ENCODE data around the gene SMIM41. TPM values are rescaled to one million over a fixed set of nuclear protein-coding genes. Genes with fewer than 3 reads are reported as not detected.

The SMIM41 gene
- total RNA-seq, 1 experiment from 2014 or later, result not detected

DNA sequence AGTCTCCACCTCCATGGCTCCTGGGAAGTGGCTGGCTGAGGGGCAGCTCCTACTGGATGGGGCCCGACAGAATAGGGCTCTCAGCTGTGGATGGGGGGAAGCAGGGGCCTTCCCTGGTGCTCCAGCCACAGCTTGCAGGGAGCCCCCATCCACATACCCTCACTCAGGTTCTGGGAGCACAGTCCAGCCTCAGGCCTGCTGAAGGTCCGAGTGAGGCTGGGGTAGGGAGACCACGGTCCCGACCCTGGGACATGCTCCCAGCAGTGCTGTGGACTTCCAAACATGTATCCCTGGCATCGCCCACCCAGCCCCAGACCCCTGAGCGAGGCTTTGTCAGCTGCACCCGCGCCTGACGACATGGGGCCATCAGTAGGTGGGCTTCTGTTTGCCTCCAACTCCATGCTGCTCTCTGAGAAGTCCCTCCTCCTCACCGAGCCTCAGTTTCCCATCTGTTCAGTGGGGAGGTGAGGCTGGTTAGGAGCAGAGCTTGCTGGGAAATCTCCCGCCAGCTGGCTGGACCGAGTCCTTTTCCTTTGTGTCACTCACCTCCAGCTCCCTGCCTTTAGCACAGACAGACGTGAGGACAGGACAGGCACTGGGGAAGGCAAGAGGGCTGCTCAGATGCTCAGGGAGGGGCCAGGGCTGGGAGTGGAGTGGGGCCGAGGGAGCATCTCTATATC, 18.9 kb upstream of the SMIM41 start:
- no peak for DNase-seq
- H3K27me3 Mint-ChIP-seq (ENCODE audit: insufficient read depth, unreplicated experiment), result no peaks in the 10 kb centered on the region
- intact Hi-C loops (cut with micrococcal nuclease; ENCODE audit: unreplicated experiment), result no loop called here
- POLR2A ChIA-PET, result interaction anchor here (1.1 to 2.3 kb wide), 3 partner anchors 9 to 28 kb away, joined by 3 to 7 read pairs (median 7); partner anchors contain the start of gene NR4A1
- no peaks in the 10 kb centered on the region for H3K9me3 ChIP-seq
- H3K36me3 ChIP-seq (ENCODE audit: control insufficient read depth, insufficient read depth, low read length), result no peaks in the 10 kb centered on the region
- no peaks in the 10 kb centered on the region for H3K27me3 ChIP-seq (replicated peaks; ENCODE audit: control insufficient read depth, insufficient read depth, low read length)
- BruUV-seq (replicated peaks), result no TSS peak
- CTCF ChIA-PET, result interaction anchor here (0.5 to 3.5 kb wide), 2 partner anchors 35 to 141 kb away, joined by 4 to 18 read pairs; no protein-coding TSS in a partner anchor
- no peak overlapping the region for H3K27ac Mint-ChIP-seq (ENCODE audit: unreplicated experiment)
- no peaks in the 10 kb centered on the region for H3K9me3 Mint-ChIP-seq (ENCODE audit: unreplicated experiment)
- no peak overlapping the region for H3K4me3 Mint-ChIP-seq (ENCODE audit: unreplicated experiment)
- H3K36me3 Mint-ChIP-seq (ENCODE audit: insufficient read depth, unreplicated experiment), result no peaks in the 10 kb centered on the region
- no peaks in the 10 kb centered on the region for H3K4me1 ChIP-seq
- H3K4me1 Mint-ChIP-seq (ENCODE audit: low read depth, unreplicated experiment), result no peaks in the 10 kb centered on the region
- no peak overlapping the region for H3K4me3 ChIP-seq (ENCODE audit: low read depth, low read length)
- TF ChIP-seq, protein P1, sequence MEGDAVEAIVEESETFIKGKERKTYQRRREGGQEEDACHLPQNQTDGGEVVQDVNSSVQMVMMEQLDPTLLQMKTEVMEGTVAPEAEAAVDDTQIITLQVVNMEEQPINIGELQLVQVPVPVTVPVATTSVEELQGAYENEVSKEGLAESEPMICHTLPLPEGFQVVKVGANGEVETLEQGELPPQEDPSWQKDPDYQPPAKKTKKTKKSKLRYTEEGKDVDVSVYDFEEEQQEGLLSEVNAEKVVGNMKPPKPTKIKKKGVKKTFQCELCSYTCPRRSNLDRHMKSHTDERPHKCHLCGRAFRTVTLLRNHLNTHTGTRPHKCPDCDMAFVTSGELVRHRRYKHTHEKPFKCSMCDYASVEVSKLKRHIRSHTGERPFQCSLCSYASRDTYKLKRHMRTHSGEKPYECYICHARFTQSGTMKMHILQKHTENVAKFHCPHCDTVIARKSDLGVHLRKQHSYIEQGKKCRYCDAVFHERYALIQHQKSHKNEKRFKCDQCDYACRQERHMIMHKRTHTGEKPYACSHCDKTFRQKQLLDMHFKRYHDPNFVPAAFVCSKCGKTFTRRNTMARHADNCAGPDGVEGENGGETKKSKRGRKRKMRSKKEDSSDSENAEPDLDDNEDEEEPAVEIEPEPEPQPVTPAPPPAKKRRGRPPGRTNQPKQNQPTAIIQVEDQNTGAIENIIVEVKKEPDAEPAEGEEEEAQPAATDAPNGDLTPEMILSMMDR (IDR thresholded peaks at IDR 0.05; ENCODE audit: insufficient read depth in 1 of 2, low read depth in 1 of 2, low read length in 1 of 2, severe bottlenecking in 1 of 2, unreplicated experiment in 1 of 2), result no peak

DNA sequence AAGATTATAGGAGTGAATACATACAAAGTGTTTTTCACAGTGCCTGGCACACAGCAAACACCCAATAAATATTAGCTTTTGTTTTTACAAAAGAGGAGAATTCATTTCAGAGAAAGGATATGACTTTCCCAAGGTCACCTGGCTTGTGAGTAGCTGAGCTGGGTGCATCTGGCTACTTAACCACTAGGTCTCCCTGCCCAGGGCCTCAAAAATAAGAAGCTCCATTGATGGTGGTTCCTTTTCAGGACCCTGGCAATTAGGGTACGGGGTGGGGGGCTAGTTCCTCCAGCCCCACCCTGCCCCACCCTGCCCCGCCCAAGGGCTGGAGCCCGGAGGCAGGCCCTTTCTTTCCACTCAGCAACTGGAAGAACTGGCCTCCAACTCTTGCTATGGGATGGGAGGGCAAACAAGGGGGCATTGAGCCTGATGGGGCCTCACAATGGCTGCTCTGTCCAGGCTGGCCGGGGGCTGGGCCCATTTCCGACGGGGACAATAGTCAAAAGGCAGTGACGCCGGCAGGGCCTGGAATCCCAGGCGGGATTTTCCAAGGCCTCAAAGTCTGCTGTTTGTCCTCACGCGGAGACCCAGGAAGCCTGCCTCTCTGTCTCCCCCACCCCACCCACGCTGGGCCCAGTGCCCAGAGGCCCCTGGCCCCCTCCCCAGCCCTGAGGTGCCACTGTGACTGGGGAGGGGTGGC, 17.9 kb upstream of the SMIM41 start:
- Mint-ChIP-seq H3K27me3 (ENCODE audit: insufficient read depth, unreplicated experiment) (no peaks in the 10 kb centered on the region), H3K4me3 (ENCODE audit: unreplicated experiment) (no peak overlapping the region), H3K36me3 (ENCODE audit: insufficient read depth, unreplicated experiment) (no peaks in the 10 kb centered on the region), H3K4me1 (ENCODE audit: low read depth, unreplicated experiment) (no peaks in the 10 kb centered on the region), H3K9me3 (ENCODE audit: unreplicated experiment) (no peaks in the 10 kb centered on the region), H3K27ac (ENCODE audit: unreplicated experiment) (no peak overlapping the region)
- Histone ChIP-seq H3K9me3 (no peaks in the 10 kb centered on the region), H3K27me3 (replicated peaks; ENCODE audit: control insufficient read depth, insufficient read depth, low read length) (no peaks in the 10 kb centered on the region), H3K4me1 (no peaks in the 10 kb centered on the region), H3K4me3 (ENCODE audit: low read depth, low read length) (no peak overlapping the region), H3K36me3 (ENCODE audit: control insufficient read depth, insufficient read depth, low read length) (no peaks in the 10 kb centered on the region)
- no TSS peak for BruUV-seq (replicated peaks)
- POLR2A ChIA-PET, result interaction anchor here (1.7 to 2.3 kb wide), 2 partner anchors 10 to 29 kb away, joined by 7 read pairs; partner anchors contain the start of gene NR4A1
- intact Hi-C loops (cut with micrococcal nuclease; ENCODE audit: unreplicated experiment), result no loop called here
- no peak for DNase-seq
- TF ChIP-seq, protein P1 (IDR thresholded peaks at IDR 0.05; ENCODE audit: insufficient read depth in 1 of 2, low read depth in 1 of 2, low read length in 1 of 2, severe bottlenecking in 1 of 2, unreplicated experiment in 1 of 2), result no peak
- CTCF ChIA-PET, result interaction anchor here (1.3 to 3.5 kb wide), 3 partner anchors 29 to 60 kb away, joined by 3 to 18 read pairs (median 5); no protein-coding TSS in a partner anchor

DNA sequence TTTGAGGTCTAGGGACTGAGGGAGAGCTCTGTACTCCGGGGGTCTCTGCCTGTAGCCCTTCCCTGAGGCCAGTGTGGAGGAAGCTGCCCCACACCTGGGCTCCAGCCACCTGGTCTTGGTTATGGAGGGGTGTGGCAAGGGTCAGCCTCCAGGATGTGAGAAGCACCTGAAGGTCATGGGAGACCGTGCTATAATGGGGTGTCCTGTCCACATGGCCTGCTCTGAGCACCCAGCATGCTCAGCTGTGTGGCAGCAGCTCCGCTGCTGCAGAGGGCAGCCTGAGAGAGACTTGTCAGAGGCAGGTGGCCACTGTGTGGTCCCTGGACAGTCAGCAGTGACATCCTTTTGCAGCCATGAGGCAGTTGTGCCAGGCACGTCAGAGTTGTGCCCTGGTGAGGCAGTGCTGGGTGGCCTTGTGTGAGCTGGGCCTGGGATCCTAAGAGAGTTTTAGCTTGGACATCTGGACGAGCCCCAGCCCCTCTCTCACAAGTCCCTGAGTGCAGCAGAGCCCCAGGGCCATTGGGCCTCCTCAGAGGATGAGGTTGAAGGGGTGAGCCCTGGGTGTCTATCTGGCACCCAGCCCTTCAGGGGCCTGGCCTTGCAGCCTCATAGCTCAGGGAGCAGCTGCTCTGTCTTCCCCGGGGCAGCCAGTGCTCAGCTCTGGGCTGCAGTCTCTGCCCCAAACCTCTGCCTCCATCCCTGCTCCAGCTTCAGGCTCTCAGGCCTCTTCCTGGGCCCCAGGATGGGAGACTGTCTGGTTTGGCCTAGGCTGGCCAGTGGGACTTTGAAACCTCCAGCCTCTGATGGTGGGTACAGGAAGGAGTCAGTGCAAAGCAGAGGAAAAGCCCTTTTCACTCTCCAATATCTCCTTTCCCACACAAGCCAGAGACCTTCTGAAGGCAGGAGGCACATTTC, 17.1 kb upstream of the SMIM41 start:
- ChIA-PET CTCF (interaction anchor here (0.6 to 5.5 kb wide), 4 partner anchors 11 to 59 kb away, joined by 3 to 25 read pairs (median 4); partner anchors contain the start of gene NR4A1), POLR2A (interaction anchor here (1.3 to 2.3 kb wide), 3 partner anchors 11 to 30 kb away, joined by 3 to 7 read pairs (median 7); partner anchors contain the start of gene NR4A1)
- Mint-ChIP-seq H3K4me3 (ENCODE audit: unreplicated experiment) (no peak overlapping the region), H3K27ac (ENCODE audit: unreplicated experiment) (no peak overlapping the region), H3K9me3 (ENCODE audit: unreplicated experiment) (no peaks in the 10 kb centered on the region), H3K27me3 (ENCODE audit: insufficient read depth, unreplicated experiment) (no peaks in the 10 kb centered on the region), H3K4me1 (ENCODE audit: low read depth, unreplicated experiment) (no peaks in the 10 kb centered on the region), H3K36me3 (ENCODE audit: insufficient read depth, unreplicated experiment) (no peaks in the 10 kb centered on the region)
- no peaks in the 10 kb centered on the region for H3K36me3 ChIP-seq (ENCODE audit: control insufficient read depth, insufficient read depth, low read length)
- no peaks in the 10 kb centered on the region for H3K9me3 ChIP-seq
- BruUV-seq (replicated peaks), result no TSS peak
- no peak for DNase-seq
- intact Hi-C loops (cut with micrococcal nuclease; ENCODE audit: unreplicated experiment), result no loop called here
- no peak overlapping the region for H3K4me3 ChIP-seq (ENCODE audit: low read depth, low read length)
- TF ChIP-seq, protein P1 (IDR thresholded peaks at IDR 0.05; ENCODE audit: insufficient read depth in 1 of 2, low read depth in 1 of 2, low read length in 1 of 2, severe bottlenecking in 1 of 2, unreplicated experiment in 1 of 2), result no peak
- H3K27me3 ChIP-seq (replicated peaks; ENCODE audit: control insufficient read depth, insufficient read depth, low read length), result no peaks in the 10 kb centered on the region
- no peaks in the 10 kb centered on the region for H3K4me1 ChIP-seq
